ENCODE data around the gene CPNE4.

DNA sequence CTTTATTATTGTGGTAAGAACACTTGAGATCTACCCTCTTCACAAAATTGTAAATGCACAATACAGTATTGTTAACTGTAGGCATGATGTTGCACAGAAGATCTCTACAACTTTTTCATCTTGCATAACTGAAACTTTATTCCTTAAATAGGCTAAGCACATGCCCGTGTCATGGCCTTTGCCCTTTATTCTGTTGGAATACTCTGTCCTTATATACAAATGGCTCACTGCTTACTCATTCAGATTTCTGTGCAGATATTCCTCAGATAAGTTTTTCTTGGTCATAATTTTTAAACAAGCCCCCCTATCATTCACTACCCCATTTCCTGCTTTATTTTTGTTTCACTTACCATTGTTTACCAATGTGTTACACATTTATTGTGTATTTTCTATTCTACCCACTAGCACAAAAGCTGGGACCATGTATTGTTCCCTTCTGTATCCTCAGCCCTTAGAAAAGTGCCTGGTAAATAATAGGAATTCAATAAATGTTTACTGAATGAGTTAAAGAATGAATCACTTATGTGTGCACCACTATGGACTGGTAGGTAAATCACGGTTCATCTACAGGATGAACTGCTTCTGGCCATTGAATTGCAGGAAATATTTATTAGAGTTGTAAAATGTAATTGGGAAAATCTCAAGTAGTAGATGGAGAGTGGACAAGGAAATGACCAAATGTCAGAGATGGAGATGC lies 151.0 kb downstream of the CPNE4 start:
- TF ChIP-seq CREB1 (IDR thresholded peaks at IDR 0.05) (no peak), CREB1 (CRISPR knock-in tag; IDR thresholded peaks at IDR 0.05) (no peak), POLR2AphosphoS5 (IDR thresholded peaks at IDR 0.05; ENCODE audit: control insufficient read depth, insufficient read depth, low read depth, low read length) (no peak), KLF16 (IDR thresholded peaks at IDR 0.05) (no peak), PTRF (tag; IDR thresholded peaks at IDR 0.05) (no peak), POLR2A (conservative IDR thresholded peaks at IDR 0.05) (no peak), SUPT5H (IDR thresholded peaks at IDR 0.05) (no peak), ZNF384 (IDR thresholded peaks at IDR 0.05; ENCODE audit: low read depth, low read length) (no peak)
- TF ChIP-seq, protein P1, sequence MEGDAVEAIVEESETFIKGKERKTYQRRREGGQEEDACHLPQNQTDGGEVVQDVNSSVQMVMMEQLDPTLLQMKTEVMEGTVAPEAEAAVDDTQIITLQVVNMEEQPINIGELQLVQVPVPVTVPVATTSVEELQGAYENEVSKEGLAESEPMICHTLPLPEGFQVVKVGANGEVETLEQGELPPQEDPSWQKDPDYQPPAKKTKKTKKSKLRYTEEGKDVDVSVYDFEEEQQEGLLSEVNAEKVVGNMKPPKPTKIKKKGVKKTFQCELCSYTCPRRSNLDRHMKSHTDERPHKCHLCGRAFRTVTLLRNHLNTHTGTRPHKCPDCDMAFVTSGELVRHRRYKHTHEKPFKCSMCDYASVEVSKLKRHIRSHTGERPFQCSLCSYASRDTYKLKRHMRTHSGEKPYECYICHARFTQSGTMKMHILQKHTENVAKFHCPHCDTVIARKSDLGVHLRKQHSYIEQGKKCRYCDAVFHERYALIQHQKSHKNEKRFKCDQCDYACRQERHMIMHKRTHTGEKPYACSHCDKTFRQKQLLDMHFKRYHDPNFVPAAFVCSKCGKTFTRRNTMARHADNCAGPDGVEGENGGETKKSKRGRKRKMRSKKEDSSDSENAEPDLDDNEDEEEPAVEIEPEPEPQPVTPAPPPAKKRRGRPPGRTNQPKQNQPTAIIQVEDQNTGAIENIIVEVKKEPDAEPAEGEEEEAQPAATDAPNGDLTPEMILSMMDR (IDR thresholded peaks at IDR 0.05 in 2 of 3, conservative IDR thresholded peaks at IDR 0.05 in 1 of 3; ENCODE audit: insufficient read depth in 2 of 3, low read depth in 1 of 3, low read length in 3 of 3) = no peak

Data from K562 (cell line).